PC-3 (cell line): ENCODE measurements around the gene FBXO31.

Experiments used
- EZH2 ChIP-seq: fragments of 300-600 bp; sonication (generic); IDR thresholded peaks from one replicate; pipeline ENCODE4 v1.6.1; 2017; ENCODE audit warnings: antibody characterized with exemption, mild to moderate bottlenecking, low read length; ENCODE audit not compliant: unreplicated experiment
- EZH2phosphoT487 ChIP-seq: fragments of 300-600 bp; sonication (generic); IDR thresholded peaks from 2 replicates; pipeline ENCODE4 v1.6.1; 2018; ENCODE audit warnings: mild to moderate bottlenecking, antibody characterized with exemption, low read length, borderline replicate concordance
- TF ChIP-seq, protein P1 (sequence below): fragments of 300-600 bp; sonication (generic); conservative IDR thresholded peaks from 2 replicates; pipeline ENCODE4 v1.5.1; 2017; ENCODE audit warnings: antibody characterized with exemption, low read depth, mild to moderate bottlenecking, low read length

DNA sequence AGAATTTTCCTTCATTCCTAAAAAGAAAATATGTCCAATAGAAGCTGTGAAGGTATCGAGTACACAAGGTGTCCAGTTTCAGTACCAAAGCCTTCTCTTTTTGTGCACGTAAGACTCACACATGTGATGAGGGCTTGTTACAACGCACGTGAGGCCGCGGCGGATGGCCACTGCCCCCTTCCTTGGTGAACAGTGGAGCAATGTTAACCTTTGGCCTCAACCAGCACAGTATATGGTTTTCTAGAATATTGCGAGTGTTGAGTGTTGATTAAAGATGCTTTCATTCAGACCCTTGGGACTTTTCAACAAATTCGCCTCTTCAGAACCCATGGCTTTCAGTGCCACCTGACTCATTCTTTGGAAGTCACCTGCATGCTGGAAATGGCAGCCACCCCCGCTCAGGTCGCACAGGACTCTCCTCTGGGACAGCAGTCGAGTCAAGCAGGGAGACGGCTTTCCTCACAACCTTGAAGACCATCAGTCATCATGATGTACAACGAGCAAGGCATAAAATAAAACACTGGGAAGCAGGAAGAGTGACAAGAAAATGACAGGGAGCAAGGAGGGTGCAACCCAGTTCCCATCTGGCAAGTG is 23.0 kb upstream of the FBXO31 start:
- TF ChIP-seq, protein P1, sequence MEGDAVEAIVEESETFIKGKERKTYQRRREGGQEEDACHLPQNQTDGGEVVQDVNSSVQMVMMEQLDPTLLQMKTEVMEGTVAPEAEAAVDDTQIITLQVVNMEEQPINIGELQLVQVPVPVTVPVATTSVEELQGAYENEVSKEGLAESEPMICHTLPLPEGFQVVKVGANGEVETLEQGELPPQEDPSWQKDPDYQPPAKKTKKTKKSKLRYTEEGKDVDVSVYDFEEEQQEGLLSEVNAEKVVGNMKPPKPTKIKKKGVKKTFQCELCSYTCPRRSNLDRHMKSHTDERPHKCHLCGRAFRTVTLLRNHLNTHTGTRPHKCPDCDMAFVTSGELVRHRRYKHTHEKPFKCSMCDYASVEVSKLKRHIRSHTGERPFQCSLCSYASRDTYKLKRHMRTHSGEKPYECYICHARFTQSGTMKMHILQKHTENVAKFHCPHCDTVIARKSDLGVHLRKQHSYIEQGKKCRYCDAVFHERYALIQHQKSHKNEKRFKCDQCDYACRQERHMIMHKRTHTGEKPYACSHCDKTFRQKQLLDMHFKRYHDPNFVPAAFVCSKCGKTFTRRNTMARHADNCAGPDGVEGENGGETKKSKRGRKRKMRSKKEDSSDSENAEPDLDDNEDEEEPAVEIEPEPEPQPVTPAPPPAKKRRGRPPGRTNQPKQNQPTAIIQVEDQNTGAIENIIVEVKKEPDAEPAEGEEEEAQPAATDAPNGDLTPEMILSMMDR: no peak
- TF ChIP-seq EZH2 (no peak), EZH2phosphoT487 (no peak)
